ENCODE data around the gene MICB.

Gene MICB

GRCh38 chr6:31462964-31463870 is 34.7 kb upstream of the MICB start (continued):
- TF ChIP-seq PRDM2 (tag by site-specific recombination; IDR thresholded peaks at IDR 0.05; ENCODE audit: borderline replicate concordance) (no peak), BCL6B (tag by site-specific recombination; IDR thresholded peaks at IDR 0.05) (no peak), ZNF366 (tag by site-specific recombination; conservative IDR thresholded peaks at IDR 0.05) (peak; percentile 62), ZNF514 (tag by site-specific recombination; IDR thresholded peaks at IDR 0.05) (no peak), ZNF19 (tag by site-specific recombination; IDR thresholded peaks at IDR 0.05; ENCODE audit: low read depth) (no peak), ZNF48 (tag by site-specific recombination; IDR thresholded peaks at IDR 0.05) (no peak), YY2 (tag by site-specific recombination; IDR thresholded peaks at IDR 0.05) (no peak), GLIS2 (tag by site-specific recombination; IDR thresholded peaks at IDR 0.05) (no peak), ZBTB17 (tag by site-specific recombination; IDR thresholded peaks at IDR 0.05) (peak; percentile 38; the same call in 1 of the 2 replicates), ZXDB (tag by site-specific recombination; IDR thresholded peaks at IDR 0.05) (peak; percentile 99), ZNF549 (tag by site-specific recombination; IDR thresholded peaks at IDR 0.05) (no peak), ZNF571 (tag by site-specific recombination; IDR thresholded peaks at IDR 0.05) (no peak), ZNF521 (tag by site-specific recombination; IDR thresholded peaks at IDR 0.05) (no peak), SP7 (tag by site-specific recombination; IDR thresholded peaks at IDR 0.05) (no peak; the same call in 1 of the 2 replicates)
- TF ChIP-seq, protein P1, sequence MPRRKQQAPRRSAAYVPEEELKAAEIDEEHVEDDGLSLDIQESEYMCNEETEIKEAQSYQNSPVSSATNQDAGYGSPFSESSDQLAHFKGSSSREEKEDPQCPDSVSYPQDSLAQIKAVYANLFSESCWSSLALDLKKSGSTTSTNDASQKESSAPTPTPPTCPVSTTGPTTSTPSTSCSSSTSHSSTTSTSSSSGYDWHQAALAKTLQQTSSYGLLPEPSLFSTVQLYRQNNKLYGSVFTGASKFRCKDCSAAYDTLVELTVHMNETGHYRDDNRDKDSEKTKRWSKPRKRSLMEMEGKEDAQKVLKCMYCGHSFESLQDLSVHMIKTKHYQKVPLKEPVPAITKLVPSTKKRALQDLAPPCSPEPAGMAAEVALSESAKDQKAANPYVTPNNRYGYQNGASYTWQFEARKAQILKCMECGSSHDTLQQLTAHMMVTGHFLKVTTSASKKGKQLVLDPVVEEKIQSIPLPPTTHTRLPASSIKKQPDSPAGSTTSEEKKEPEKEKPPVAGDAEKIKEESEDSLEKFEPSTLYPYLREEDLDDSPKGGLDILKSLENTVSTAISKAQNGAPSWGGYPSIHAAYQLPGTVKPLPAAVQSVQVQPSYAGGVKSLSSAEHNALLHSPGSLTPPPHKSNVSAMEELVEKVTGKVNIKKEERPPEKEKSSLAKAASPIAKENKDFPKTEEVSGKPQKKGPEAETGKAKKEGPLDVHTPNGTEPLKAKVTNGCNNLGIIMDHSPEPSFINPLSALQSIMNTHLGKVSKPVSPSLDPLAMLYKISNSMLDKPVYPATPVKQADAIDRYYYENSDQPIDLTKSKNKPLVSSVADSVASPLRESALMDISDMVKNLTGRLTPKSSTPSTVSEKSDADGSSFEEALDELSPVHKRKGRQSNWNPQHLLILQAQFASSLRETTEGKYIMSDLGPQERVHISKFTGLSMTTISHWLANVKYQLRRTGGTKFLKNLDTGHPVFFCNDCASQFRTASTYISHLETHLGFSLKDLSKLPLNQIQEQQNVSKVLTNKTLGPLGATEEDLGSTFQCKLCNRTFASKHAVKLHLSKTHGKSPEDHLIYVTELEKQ (tag by site-specific recombination; IDR thresholded peaks at IDR 0.05; ENCODE audit: borderline replicate concordance), result no peak
- TF ChIP-seq, protein P2, sequence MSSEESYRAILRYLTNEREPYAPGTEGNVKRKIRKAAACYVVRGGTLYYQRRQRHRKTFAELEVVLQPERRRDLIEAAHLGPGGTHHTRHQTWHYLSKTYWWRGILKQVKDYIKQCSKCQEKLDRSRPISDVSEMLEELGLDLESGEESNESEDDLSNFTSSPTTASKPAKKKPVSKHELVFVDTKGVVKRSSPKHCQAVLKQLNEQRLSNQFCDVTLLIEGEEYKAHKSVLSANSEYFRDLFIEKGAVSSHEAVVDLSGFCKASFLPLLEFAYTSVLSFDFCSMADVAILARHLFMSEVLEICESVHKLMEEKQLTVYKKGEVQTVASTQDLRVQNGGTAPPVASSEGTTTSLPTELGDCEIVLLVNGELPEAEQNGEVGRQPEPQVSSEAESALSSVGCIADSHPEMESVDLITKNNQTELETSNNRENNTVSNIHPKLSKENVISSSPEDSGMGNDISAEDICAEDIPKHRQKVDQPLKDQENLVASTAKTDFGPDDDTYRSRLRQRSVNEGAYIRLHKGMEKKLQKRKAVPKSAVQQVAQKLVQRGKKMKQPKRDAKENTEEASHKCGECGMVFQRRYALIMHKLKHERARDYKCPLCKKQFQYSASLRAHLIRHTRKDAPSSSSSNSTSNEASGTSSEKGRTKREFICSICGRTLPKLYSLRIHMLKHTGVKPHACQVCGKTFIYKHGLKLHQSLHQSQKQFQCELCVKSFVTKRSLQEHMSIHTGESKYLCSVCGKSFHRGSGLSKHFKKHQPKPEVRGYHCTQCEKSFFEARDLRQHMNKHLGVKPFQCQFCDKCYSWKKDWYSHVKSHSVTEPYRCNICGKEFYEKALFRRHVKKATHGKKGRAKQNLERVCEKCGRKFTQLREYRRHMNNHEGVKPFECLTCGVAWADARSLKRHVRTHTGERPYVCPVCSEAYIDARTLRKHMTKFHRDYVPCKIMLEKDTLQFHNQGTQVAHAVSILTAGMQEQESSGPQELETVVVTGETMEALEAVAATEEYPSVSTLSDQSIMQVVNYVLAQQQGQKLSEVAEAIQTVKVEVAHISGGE (tag by site-specific recombination; conservative IDR thresholded peaks at IDR 0.05; ENCODE audit: low read depth), result no peak
- TF ChIP-seq, protein P3, sequence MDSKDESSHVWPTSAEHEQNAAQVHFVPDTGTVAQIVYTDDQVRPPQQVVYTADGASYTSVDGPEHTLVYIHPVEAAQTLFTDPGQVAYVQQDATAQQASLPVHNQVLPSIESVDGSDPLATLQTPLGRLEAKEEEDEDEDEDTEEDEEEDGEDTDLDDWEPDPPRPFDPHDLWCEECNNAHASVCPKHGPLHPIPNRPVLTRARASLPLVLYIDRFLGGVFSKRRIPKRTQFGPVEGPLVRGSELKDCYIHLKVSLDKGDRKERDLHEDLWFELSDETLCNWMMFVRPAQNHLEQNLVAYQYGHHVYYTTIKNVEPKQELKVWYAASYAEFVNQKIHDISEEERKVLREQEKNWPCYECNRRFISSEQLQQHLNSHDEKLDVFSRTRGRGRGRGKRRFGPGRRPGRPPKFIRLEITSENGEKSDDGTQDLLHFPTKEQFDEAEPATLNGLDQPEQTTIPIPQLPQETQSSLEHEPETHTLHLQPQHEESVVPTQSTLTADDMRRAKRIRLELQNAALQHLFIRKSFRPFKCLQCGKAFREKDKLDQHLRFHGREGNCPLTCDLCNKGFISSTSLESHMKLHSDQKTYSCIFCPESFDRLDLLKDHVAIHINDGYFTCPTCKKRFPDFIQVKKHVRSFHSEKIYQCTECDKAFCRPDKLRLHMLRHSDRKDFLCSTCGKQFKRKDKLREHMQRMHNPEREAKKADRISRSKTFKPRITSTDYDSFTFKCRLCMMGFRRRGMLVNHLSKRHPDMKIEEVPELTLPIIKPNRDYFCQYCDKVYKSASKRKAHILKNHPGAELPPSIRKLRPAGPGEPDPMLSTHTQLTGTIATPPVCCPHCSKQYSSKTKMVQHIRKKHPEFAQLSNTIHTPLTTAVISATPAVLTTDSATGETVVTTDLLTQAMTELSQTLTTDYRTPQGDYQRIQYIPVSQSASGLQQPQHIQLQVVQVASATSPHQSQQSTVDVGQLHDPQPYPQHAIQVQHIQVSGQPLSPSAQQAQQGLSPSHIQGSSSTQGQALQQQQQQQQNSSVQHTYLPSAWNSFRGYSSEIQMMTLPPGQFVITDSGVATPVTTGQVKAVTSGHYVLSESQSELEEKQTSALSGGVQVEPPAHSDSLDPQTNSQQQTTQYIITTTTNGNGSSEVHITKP (tag by site-specific recombination; IDR thresholded peaks at IDR 0.05), result peak; percentile 47
- TF ChIP-seq, protein P4, sequence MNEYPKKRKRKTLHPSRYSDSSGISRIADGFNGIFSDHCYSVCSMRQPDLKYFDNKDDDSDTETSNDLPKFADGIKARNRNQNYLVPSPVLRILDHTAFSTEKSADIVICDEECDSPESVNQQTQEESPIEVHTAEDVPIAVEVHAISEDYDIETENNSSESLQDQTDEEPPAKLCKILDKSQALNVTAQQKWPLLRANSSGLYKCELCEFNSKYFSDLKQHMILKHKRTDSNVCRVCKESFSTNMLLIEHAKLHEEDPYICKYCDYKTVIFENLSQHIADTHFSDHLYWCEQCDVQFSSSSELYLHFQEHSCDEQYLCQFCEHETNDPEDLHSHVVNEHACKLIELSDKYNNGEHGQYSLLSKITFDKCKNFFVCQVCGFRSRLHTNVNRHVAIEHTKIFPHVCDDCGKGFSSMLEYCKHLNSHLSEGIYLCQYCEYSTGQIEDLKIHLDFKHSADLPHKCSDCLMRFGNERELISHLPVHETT (tag by site-specific recombination; IDR thresholded peaks at IDR 0.05), result no peak
